ENCODE data around the gene TM9SF4.
"Not testable (repeated sequence)": the region's sequence is repeated elsewhere in the genome, so short reads cannot be mapped to it uniquely, and the experiment has no call there.

The TM9SF4 gene

GRCh38 chr20:32159766-32160221 is 50.3 kb downstream of the TM9SF4 start:
- DNase-seq, result no peak

GRCh38 chr20:32160341-32160740 is 50.8 kb downstream of the TM9SF4 start:
- no peak for DNase-seq

DNA sequence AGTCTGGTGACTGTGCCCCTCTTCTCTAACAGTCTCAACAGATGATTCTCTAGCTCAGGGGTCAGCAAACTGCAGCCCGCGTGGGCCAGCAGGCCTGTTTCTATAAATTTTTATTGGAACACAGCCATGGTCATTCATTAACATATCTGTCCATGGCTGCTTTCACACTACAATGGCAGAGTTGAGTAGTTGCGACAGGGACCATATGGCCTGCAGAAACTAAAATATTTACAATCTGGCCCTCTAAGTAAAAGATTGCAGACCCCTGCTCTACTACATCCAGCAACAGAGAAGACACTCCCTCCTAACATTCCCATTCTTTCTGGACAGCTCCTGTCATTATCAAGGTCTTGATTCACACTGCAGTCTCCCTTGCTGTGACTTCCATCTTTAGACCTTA is 52.8 kb downstream of the TM9SF4 start:
- DNase-seq, result no peak

- no peak for DNase-seq
These were observed 54.4 kb downstream of the TM9SF4 start for GRCh38 chr20:32163951-32164350.

DNA sequence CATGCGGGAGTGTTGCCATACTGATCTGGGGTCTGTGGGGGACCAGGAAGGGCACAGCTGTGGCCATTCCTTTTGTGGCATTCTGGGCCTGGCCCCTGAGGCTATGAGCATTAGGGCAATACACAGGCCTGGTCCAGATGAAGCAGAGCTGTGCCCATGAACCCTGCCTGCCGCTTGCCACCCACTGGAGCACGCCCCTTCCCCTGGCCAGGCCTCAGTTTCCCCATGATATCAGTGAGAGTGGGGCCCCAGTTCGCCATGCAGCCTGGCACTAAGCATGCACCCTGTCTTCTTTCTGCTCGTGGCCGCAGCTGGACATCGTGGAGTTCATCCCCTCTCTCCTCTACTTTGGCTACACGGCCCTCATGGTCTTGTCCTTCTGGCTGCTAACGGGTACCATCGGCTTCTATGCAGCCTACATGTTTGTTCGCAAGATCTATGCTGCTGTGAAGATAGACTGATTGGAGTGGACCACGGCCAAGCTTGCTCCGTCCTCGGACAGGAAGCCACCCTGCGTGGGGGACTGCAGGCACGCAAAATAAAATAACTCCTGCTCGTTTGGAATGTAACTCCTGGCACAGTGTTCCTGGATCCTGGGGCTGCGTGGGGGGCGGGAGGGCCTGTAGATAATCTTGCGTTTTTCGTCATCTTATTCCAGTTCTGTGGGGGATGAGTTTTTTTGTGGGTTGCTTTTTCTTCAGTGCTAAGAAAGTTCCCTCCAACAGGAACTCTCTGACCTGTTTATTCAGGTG is 55.6 kb downstream of the TM9SF4 start:
- no peak for DNase-seq

GRCh38 chr20:32165836-32166545 is 56.5 kb downstream of the TM9SF4 start:
- DNase-seq, result no peak

DNA sequence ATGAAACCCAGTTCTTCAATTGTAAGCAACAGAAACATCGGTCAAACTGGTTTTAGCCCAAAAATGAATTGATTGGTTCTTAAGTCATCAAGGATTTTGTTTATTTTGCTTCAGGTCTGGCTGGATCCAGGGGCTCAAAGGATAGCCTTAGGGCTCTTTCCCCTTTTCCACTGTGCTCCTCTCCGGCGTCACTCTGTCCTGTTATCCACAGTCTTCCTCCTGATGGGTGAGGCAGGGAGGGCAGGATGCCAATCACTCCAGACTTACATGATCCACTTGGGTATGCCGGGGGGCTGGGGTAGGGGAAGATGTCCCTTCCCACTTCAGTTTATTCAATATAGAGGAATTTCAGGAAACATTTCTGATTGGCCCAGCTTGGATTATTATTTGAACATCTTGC is 58.0 kb downstream of the TM9SF4 start:
- no peak for DNase-seq

DNA sequence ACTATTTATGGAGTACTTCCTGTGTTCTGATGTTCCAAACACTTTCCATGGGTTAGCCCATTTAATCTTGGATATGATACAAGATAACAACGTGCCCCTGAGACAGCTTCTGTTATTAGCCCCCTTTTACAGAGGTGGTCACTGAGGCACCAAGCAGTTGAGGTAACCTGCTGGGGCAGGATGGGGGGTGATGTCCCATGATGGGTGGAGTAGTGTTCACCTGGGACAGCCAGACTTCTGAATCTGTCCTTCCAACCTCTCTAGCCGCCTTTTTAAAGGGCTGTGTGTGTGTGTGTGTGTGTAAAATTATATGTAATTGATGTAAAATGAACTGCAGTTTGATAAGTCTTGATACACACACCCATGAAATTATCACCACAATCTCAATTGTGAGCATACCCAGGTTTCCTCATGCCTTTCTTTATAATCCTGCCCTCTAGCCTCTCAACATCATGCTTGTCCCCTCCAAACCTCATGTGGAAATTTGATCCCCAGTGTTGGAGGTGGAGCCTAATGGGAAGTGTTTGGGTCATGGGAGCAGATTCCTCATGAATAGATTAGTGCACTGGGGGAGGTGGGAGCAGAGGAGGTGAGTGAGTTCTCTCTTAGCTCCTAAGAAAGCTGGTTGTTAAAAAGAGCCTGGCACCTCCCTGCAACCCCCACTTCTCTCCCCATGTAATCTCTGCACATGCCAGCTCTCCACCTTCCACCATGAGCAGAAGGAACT is 58.8 kb downstream of the TM9SF4 start:
- no peak for DNase-seq

GRCh38 chr20:32177696-32178095 is 68.2 kb downstream of the TM9SF4 start:
- not testable (repeated sequence) for DNase-seq

DNA sequence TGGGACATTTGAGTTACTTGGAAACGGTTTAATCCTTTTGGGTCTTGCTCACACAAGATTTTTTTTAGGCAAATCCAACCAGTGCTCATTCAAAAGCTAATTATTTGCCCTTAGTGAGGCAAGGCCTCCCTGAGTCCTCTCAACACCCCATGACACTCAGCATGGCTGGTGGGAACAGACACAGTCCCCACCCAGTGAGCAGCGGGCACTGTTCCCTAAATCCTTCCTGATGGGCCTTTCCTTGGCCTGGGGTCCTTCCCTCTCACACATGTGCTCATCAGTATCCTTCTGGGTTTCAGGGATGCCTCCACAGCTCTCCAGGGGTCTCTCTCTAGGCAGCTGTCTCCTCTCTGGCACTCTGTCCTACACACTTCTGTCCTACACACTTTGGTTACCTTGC is 70.0 kb downstream of the TM9SF4 start:
- DNase-seq, result no peak

DNA sequence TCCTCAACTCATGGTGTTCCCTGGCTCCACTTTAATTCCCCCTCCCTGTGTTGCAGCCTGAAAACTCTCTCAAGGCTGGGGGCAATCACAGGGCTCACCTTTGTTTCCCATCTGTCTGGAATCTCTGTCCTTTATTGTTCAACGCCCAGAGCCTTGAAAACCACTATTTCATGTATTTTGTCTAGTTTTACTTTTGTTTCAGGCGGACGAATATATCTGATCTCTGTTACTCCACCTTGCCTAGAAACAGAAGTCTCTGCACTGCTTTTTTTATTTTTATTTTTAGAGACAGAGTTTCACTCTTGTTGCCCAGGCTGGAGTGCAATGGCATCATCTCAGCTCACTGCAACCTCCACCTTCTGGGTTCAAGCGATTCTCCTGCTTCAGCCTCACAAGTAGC is 70.4 kb downstream of the TM9SF4 start:
- DNase-seq, result no peak

- no peak for DNase-seq
These were observed 72.1 kb downstream of the TM9SF4 start for GRCh38 chr20:32181606-32182005.

DNA sequence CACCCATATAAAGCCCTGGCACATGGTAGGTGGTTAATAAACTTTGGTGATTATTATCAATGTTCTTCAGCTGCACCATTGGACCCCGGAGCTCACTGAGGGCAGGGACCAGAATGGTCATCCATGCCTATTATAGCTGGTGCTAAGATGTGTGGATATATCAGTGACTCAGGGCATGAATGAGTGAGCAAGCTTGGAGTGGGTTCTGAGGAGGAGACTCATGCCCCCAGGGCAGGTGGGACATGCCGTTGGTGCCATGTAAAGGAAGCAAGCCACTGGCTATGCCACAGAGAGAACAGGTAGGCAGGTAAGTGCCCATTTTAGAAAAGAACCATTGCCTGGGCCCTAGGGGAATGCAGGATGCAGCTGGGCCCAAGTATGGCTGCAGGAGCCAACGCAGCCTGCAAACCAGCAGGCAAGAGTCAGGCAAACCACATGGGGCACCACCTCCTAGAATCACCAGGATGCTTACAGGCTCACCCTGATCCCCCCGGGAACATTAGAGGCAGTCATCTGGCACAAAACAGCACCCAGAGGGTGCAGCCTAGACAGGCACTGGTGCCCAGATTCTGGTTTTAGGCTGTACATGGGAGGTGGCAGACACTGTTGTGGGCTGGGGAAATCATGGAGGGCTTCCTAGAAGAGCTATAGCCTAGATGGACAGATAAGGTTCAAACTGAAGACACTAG is 74.6 kb downstream of the TM9SF4 start:
- DNase-seq, result no peak

DNA sequence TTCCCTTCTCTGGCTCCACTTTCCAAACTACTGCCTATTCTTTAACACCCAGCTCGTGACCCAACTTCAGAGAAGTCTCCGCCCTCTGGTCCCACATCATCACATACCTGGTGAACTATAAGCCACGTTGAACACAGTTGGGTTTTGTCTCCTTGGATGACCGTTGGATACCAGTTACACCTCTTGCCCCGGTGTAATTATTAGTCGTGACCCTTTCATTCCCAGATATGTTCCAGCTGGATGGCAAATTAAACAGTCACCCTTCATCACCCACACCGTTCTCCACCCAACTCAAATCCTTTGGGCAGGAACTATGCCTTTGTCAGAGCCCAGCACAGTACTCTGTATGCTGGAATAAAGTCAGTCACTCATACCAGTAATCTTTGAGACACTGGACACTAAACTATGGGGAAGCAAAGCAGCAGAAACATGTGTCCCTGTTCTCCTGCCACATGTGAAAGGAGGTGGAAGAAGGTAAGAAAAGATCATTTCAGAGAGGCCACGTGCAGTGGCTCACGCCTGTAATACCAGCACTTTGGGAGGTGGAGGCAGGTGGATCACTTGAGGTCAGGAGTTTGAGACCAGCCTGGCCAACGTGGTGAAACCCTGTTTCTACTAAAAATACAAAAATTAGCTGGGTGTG is 75.6 kb downstream of the TM9SF4 start:
- DNase-seq, result no peak

GRCh38 chr20:32186506-32186905 is 77.0 kb downstream of the TM9SF4 start:
- DNase-seq, result no peak

DNA sequence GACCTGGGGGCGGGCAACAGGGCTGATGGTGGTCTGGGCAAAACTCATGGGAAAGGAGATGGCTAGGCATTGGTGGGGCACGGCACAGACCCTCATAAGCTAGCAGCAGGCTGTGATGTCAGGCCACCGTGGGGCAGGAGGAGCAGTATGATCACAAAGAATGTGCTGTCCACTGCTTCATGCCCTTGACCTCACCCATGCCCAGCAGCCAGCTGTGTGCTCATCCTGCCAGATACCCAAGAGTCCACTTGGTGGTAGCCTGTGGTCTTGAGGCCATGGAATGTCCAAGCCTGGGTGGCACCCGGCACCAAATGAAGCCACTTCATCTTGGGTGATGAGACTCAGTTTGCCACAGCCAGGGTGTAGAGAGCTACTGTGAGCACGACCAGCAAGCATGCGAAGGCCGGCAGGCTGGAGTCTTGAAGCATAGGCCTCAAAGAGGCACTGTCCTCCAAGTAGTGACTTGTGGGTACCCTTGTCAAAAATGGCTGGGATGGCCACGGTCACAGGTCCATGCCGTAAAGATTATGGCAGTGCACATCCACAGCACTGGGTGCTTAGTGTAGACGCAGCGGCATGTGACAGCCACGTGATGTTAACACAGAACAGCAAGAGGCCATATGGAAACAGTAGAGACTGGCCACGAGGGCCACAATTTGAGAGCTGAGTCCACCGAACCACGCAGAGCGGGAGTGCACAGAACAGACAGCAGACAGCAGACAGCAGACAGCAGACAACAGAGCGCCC is 79.0 kb downstream of the TM9SF4 start:
- no peak for DNase-seq

DNA sequence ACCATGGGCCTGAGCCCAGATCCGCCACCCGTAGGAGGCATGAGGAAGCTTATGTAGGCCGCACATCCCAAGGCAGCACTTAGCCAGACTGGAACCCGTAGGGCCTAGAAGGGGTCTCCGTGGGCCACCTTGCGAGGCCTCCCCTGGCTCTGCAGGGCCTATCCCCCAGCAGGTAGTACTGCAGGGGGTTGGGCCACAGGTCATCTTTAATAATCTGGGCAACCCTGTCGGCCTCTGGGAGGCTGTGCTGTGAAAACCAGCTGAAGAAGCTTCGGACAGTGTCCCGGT is 79.6 kb downstream of the TM9SF4 start:
- DNase-seq, result no peak

DNA sequence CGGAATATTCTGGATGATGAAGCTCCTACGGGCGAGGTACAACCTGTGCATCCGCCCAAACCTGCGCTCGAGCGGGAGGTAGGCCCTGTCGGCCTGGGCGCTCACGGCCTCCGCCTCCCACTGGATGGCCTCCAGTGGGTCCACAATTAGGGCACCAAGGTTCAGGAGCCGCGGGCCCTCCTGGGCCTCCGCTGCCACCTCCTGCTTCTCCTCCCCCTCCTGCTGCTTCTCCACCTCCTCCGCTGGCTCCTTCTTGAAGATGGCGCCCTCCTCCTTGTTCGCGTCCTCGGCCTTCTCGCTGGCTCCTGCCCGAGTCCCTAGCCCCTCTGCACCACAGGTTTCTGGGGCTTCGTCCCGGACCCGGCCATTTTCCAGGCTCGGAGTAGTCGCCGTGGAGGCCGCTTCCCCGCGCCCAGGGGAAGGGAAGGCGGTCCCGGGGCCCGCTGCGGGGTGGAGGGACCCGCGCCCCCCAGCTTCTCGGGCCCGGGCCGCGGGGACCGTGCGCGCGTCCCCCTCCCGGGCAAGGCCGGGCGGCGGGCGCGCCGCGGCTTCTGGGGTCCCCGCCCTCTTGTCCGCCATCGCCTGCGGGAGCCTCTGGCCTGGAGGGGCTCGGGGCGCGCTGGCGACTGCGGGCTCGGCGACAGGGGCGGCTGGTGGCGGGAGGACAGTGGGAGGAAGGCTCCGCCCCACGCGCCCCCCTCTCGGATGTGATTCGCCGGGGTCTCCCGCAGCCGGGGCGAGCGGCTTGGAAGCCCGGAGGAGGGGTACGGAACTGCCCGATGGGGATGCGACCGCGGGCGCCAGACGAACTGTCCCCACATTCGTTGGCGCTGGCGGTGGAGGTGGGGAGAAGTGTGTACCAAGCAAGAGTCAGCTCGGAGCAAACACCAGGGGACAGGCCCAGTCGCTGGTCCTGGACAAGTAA is 80.4 kb downstream of the TM9SF4 start:
- DNase-seq, result peak in 1 of 2 donors; percentile 11

DNA sequence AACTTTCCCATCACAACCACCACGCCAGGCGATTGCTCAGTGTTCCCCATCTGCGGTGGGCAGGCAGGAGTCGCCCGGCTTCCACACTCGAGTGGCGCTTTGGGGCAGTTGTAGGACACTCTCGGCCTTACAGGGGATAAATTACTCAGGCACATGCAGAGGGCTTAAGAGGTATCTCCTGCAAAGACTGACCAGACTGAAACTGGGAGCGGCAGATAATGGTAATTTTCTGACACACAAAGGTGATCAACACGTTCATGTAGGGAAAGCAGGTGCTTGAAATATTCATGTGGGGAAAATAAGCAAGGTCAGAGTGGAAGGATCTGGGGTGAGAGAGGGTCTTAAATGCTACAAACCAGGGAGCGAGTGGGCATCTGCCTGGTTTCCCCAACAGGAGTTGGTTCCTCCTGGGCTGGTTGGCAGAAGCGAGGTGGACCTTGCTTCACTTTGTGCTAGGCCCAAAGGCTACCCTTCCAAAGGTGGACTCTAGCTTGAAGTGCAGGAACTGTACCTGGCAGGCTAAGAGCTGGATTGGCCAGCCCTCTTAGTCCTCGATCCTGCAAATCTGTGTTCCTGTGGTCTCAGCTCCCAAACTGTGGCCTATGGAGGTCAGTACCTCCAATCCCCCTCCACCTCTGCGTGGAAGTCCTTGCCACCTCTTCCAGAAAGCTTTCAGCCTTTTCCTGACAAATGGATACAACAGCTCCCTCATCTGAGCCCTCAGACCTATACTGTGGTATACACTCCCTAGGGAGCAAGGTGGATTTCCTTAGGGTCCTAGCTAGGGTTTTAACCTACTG is 81.3 kb downstream of the TM9SF4 start:
- DNase-seq, result no peak

DNA sequence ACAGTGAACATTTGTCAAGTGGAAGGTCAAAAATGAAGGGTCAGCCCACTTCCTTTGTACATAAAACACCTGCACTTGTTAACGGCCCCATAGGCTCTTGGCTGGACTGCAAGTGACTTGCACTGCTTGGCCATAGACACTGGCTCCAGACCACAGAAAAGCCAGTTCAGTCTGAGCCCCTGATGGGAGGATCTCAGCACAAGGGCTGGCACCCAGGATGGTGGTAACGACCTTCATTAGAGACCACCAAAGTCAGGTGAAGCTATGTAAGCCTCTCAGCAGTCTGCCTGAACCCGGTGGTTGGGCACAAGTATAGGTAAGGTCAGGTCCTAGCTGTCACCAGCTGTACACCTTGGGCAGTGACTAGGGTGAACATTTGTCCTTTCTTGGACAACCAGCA is 81.9 kb downstream of the TM9SF4 start:
- no peak for DNase-seq

All from hippocampal formation (tissue), 2 donors.